Activated CD8-positive, alpha-beta T cell treated with anti-CD3 and anti-CD28 coated beads for 36 hours (primary cell): ENCODE results near the gene ITIH1. TPM values are rescaled to one million over a fixed set of nuclear protein-coding genes. Genes with fewer than 3 reads are reported as not detected.

Source experiments
- ATAC-seq: fragments of 200-7000 bp; cut with Tn5 transposase; one replicate; pipeline ENCODE4 v1.10.0; 2021; ENCODE audit warnings: mild to moderate bottlenecking, moderate library complexity
- CTCF ChIA-PET: fragments of 350-600 bp; sonication (Branson Sonifier 250); formaldehyde crosslinking; loops from one replicate; lab custom pipeline; 2021; ENCODE audit warnings: antibody characterized with exemption; lab: Charles Lee
- POLR2A ChIA-PET: fragments of 350-600 bp; sonication (Branson Sonifier 250); formaldehyde crosslinking; loops from one replicate; lab custom pipeline; 2021; ENCODE audit warnings: antibody characterized with exemption; lab: Charles Lee
- DNase-seq: peaks from one replicate; pipeline ENCODE4 v3.0.0-alpha.2; 2020
- H3K27ac Mint-ChIP-seq: one replicate; pipeline ENCODE4 v1.8.0; 2021; ENCODE audit warnings: mild to moderate bottlenecking, mixed read lengths
- H3K27me3 Mint-ChIP-seq: one replicate; pipeline ENCODE4 v1.8.0; 2021; ENCODE audit warnings: mixed read lengths
- H3K36me3 Mint-ChIP-seq: one replicate; pipeline ENCODE4 v1.8.0; 2021; ENCODE audit warnings: low read depth, mixed read lengths
- H3K4me1 Mint-ChIP-seq: one replicate; pipeline ENCODE4 v1.8.0; 2021; ENCODE audit warnings: low read depth, mixed read lengths
- H3K4me3 Mint-ChIP-seq: one replicate; pipeline ENCODE4 v1.8.0; 2021; ENCODE audit warnings: mild to moderate bottlenecking, moderate library complexity, mixed read lengths
- H3K9me3 Mint-ChIP-seq: one replicate; pipeline ENCODE4 v1.8.0; 2021; ENCODE audit warnings: mixed read lengths
- CTCF ChIP-seq: fragments of 200-600 bp; IDR thresholded peaks from one replicate; pipeline ENCODE4 v1.8.0; 2022; ENCODE audit warnings: antibody characterized with exemption, mild to moderate bottlenecking
- intact Hi-C: fragments of 100-400 bp; cut with micrococcal nuclease; formaldehyde crosslinking; loops from one replicate; pipeline ENCODE4 v1.10.0; 2022
- total RNA-seq, 2 experiments: library from RNA; stranded (reverse); gene quantifications; one replicate each; pipeline ENCODE4 v1.2.3, GENCODE V29; 2021

The ITIH1 gene
- total RNA-seq, 2 experiments from 2014 or later, result not detected

DNA sequence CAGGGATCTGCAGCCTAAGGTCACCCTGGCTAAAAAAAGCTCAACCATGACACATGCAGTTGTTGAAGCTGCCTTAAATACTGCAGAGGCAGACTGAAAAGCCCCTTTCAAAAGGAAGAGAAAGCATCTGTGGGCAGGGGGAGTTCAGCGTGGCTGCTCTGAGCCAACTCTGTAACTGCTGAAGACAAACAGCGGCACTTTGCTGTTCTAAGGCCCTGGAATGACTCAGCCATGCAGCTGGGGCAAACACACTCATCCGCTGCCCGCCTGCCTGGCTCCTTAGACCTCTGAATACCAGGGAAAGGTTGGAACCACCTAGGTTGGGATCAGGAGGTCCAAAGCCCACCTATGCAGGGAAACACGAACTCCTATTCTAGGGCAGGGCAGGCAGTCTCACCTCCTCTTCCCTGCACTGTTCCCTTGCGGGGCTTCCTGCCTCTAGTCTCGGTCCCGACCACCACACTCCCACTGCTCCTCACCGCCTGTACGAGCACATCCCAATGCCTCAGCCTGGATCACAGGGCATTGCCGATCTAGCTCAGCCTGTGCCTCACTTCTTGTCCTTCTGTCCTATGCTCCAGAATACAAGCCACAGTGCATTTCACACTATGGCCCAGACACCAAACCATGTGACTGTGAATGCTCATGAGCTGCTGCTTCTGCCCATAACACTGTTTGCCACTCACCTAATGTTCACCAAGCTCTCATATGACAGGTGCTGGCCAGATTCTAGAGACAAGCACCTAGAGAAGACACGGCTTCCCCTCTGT, 64.0 kb downstream of the ITIH1 start:
- peaks cover 4% of the 10 kb centered on the region for H3K36me3 Mint-ChIP-seq
- ATAC-seq (no peak), DNase-seq (no peak)
- H3K27ac Mint-ChIP-seq, result no peak overlapping the region
- peaks cover 22% of the 10 kb centered on the region for H3K4me1 Mint-ChIP-seq
- intact Hi-C loops, result no loop called here
- no peak overlapping the region for H3K4me3 Mint-ChIP-seq
- ChIA-PET POLR2A (no interaction called here), CTCF (interaction anchor here (1.2 to 1.7 kb wide), 2 partner anchors 9 to 20 kb away, joined by 3 to 5 read pairs; no protein-coding TSS in a partner anchor)
- H3K27me3 Mint-ChIP-seq, result no peaks in the 10 kb centered on the region
- no peak for TF ChIP-seq CTCF
- no peaks in the 10 kb centered on the region for H3K9me3 Mint-ChIP-seq

Other genes starting within 250 kb of the ITIH1 start
- 10 to 100 TPM; 53.8 to 61.7 TPM for gene NT5DC2, start 243.7 kb upstream of the ITIH1 start, total RNA-seq
- gene UQCC5, start 241.0 kb upstream of the ITIH1 start, total RNA-seq, result 10 to 100 TPM; 14.0 to 20.5 TPM
- 10 to 100 TPM; 55.9 to 56.1 TPM for gene PBRM1, start 91.7 kb upstream of the ITIH1 start, total RNA-seq
- 100 to 1,000 TPM; 198 to 200 TPM for gene GNL3, start 91.6 kb upstream of the ITIH1 start, total RNA-seq
- 10 to 100 TPM; 34.0 to 35.0 TPM for gene GLT8D1, start 71.8 kb upstream of the ITIH1 start, total RNA-seq
- gene SPCS1, start 71.5 kb upstream of the ITIH1 start, total RNA-seq, result 100 to 1,000 TPM; 116 to 120 TPM
- 10 to 100 TPM; 16.2 to 18.4 TPM for gene NEK4, start 6.7 kb upstream of the ITIH1 start, total RNA-seq
- not detected for gene ITIH3, start 17.2 kb downstream of the ITIH1 start, total RNA-seq
- 1 to 10 TPM; 3.9 to 5.5 TPM for gene ITIH4, start 53.1 kb downstream of the ITIH1 start, total RNA-seq
- gene MUSTN1, start 57.4 kb downstream of the ITIH1 start, total RNA-seq, result not detected
- gene STIMATE, start 119.9 kb downstream of the ITIH1 start, total RNA-seq, result 10 to 100 TPM; 17.3 to 18.3 TPM